ENCODE measurements around the gene ISG15.
"Not testable (repeated sequence)": the region's sequence is repeated elsewhere in the genome, so short reads cannot be mapped to it uniquely, and the experiment has no call there.

The ISG15 gene

GRCh38 chr1:1013922-1014648 lies 788 bp downstream of the ISG15 start:
- peak in 1 of 2 donors; percentile 25 for ATAC-seq

- ATAC-seq: no peak
Measured at GRCh38 chr1:1014799-1015681, 1.7 kb downstream of the ISG15 start.

GRCh38 chr1:1017397-1018320 lies 4.4 kb downstream of the ISG15 start:
- ATAC-seq: not testable (repeated sequence)

- ATAC-seq: not testable (repeated sequence)
Measured at GRCh38 chr1:1018321-1018685, 5.0 kb downstream of the ISG15 start.

GRCh38 chr1:1019122-1019999 lies 6.1 kb downstream of the ISG15 start:
- peak; percentile 80 to 82 for ATAC-seq

- peak; percentile 8 to 9 for ATAC-seq
Measured at GRCh38 chr1:1020000-1020404, 6.7 kb downstream of the ISG15 start, which contains the start of gene AGRN. Gene AGRN (plus strand): TSS chr1:1020120. CDS start chr1:1020173, 53 bp downstream.

- ATAC-seq: no peak
Measured at GRCh38 chr1:1020415-1021009, 7.2 kb downstream of the ISG15 start.

GRCh38 chr1:1021010-1021919 lies 8.0 kb downstream of the ISG15 start:
- ATAC-seq: no peak

GRCh38 chr1:1021920-1022259 lies 8.6 kb downstream of the ISG15 start:
- ATAC-seq: no peak

GRCh38 chr1:1022302-1023009 lies 9.2 kb downstream of the ISG15 start:
- ATAC-seq: no peak

GRCh38 chr1:1023700-1024099 lies 10.4 kb downstream of the ISG15 start:
- ATAC-seq: no peak

GRCh38 chr1:1024149-1024770 lies 11.0 kb downstream of the ISG15 start:
- no peak for ATAC-seq

- no peak for ATAC-seq
Measured at GRCh38 chr1:1024771-1025699, 11.7 kb downstream of the ISG15 start.

- ATAC-seq: no peak
Measured at GRCh38 chr1:1025730-1026129, 12.4 kb downstream of the ISG15 start.

GRCh38 chr1:1026599-1027413 lies 13.5 kb downstream of the ISG15 start:
- no peak for ATAC-seq

GRCh38 chr1:1027791-1028190 lies 14.5 kb downstream of the ISG15 start:
- ATAC-seq: no peak
